ENCODE measurements around the gene SGTB.

The SGTB gene

DNA sequence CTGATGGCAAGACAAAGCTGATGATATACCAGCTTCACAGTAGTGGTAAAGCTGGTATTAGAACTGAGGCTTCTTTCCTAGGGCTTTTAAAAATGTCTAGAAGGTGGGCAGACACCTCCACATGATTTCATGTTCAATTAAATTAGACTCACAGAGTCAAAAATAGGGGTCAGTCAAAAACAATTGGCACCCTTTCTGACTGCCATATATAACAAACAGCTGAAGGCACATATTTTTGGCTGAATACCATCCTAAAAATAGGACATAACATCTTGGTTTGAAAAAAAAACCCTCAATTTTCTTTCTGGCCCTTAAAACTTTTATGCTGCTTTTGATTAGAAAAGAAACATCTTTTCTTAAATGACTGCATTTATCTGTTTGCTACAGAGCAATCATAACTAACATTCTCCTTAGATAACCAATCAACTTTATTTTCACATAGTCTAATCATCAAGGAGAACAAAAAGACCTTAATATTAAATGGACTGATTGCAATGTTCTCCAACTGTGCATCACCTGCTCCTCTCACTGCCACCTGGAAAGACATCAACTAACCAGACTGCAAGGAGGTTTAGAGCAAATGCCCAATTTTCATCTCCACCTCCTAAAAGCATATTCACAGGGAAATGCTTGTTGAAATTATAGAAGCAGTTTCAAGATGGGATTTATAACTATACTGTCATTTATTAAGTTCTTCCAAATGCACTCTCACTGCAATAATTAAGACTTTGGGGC is 3.2 kb downstream of the SGTB start:
- TF ChIP-seq, protein P1, sequence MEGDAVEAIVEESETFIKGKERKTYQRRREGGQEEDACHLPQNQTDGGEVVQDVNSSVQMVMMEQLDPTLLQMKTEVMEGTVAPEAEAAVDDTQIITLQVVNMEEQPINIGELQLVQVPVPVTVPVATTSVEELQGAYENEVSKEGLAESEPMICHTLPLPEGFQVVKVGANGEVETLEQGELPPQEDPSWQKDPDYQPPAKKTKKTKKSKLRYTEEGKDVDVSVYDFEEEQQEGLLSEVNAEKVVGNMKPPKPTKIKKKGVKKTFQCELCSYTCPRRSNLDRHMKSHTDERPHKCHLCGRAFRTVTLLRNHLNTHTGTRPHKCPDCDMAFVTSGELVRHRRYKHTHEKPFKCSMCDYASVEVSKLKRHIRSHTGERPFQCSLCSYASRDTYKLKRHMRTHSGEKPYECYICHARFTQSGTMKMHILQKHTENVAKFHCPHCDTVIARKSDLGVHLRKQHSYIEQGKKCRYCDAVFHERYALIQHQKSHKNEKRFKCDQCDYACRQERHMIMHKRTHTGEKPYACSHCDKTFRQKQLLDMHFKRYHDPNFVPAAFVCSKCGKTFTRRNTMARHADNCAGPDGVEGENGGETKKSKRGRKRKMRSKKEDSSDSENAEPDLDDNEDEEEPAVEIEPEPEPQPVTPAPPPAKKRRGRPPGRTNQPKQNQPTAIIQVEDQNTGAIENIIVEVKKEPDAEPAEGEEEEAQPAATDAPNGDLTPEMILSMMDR (conservative IDR thresholded peaks at IDR 0.05), result no peak
- no peak for TF ChIP-seq ZFX (IDR thresholded peaks at IDR 0.05)
- H3K27ac ChIP-seq, result no peak overlapping the region

DNA sequence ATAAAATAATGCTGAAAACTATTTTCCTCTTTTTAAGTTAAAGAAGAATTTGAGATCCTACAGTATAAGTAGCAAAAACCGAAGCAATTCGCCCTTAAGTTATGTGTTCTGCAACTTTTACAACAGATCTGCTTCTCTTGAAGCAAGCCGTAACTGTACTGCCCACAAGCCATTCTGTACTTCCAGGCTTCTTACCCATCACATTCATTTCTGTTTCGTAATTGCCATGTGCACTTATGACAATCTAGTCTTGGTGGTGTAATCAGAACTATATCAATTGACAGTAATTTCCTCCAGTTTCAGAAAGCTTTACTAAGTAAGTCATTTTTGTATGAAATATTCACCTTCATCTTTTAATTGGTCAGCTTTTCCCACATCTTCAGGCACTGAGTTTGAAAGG is 13.8 kb downstream of the SGTB start:
- no peak overlapping the region for H3K27ac ChIP-seq
- TF ChIP-seq, protein P1 (conservative IDR thresholded peaks at IDR 0.05), result no peak
- no peak for TF ChIP-seq ZFX (IDR thresholded peaks at IDR 0.05)

DNA sequence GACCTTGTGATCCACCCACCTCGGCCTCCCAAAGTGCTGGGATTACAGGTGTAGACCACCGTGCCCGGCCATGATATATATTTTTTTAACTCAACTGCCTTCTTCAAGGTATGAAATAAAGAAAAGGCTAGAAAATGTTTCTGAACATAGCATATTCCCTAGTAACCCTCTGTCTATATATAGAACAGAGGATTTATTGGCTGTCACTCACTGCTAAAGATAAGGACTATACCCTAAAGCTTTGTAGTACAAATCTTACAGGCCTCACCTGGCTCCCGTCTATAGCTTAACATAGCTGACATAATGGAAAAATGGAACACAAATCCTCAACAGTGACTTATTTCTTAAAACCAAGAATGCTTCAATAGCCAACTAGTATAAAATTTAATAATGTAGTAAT is 14.2 kb downstream of the SGTB start:
- TF ChIP-seq, protein P1 (conservative IDR thresholded peaks at IDR 0.05), result no peak
- TF ChIP-seq ZFX (IDR thresholded peaks at IDR 0.05), result no peak
- no peak overlapping the region for H3K27ac ChIP-seq

DNA sequence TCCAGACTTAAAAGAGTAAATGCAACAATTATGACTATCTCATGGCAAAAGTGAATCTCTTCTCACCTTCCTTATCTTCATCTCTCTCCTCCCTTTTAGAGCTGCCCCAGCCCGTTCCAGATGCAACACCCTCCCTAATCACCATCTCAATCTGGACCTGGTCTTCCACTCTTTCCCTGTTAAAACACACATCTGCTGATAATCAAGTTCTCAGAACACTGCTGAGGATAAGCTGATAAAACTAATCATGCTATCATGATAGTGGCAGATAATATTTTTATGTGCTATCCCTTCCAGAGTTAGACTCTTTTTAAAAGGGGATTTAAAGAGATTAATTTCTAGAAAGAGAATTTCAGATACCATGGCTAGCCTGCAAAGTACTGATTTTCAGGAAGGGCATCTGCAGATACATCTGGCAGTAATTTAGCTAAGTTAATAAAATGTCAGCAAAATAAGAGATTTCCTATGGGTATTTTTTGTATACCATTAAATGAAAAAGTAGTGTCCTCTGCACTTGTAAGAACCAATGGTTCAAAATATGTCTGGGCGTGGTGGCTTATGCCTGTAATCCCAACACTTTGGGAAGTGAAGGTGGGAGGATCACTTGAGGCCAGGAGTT is 17.2 kb downstream of the SGTB start:
- H3K27ac ChIP-seq, result no peak overlapping the region
- TF ChIP-seq, protein P1 (conservative IDR thresholded peaks at IDR 0.05), result no peak
- no peak for TF ChIP-seq ZFX (IDR thresholded peaks at IDR 0.05)

DNA sequence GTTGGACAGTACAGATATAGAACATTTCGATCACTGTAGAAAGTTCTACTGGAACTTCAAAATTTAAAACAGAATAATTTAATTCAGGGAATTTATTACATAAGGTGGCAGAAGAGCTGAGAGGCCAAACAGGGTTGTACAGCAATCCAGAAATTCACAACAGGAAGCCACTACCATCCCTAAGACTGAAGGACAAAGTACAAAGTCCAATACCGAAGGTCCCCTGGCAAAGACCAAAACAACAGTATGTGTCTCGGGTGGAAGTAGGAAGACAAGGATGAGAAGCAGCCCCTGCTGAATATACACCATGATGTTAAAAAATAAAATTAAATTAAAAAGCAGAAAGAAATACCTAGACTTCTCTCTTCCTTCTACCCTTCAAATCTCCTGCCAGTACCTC is 19.9 kb downstream of the SGTB start:
- no peak for TF ChIP-seq ZFX (IDR thresholded peaks at IDR 0.05)
- TF ChIP-seq, protein P1 (conservative IDR thresholded peaks at IDR 0.05), result no peak
- no peak overlapping the region for H3K27ac ChIP-seq

DNA sequence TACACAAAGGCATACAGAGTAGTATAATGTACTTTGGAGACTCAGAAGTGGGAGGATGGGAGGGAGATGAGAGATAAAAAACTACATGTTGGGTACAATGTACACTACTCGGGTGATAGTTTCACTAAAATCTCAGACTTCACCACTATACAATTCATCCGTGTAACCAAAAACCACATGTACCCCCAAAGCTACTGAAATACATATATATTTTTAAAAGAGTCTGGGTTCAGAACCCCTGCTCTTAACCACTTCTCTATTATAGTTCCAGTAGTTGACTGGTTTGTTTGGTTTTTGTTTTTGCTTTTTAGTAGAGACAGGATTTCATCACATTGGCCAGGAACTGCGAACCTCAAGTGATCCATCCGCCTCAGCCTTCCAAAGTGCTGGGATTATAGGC is 22.6 kb downstream of the SGTB start:
- no peak for TF ChIP-seq ZFX (IDR thresholded peaks at IDR 0.05)
- TF ChIP-seq, protein P1 (conservative IDR thresholded peaks at IDR 0.05), result no peak
- H3K27ac ChIP-seq, result no peak overlapping the region

DNA sequence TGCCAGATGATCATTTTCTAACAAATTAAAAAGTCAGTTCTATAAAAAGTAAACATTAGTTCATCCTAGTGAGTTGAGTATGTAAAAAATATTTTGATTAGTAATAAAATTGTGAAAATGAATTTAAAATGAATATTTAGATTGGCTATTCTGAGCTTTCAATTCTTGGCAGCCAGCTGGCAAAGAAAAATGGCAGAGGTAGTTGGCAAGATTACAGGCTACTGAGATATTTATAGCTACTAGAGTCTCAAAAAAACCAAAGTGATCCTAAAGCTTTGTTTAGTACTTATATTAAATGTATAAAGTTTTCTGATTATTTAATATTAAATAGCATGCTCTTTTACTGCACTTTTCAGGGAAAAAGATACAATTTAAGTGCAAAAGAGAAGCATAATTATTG is 25.0 kb downstream of the SGTB start:
- TF ChIP-seq, protein P1 (conservative IDR thresholded peaks at IDR 0.05), result no peak
- TF ChIP-seq ZFX (IDR thresholded peaks at IDR 0.05), result no peak
- no peak overlapping the region for H3K27ac ChIP-seq

Measured in C4-2B (cell line).